ENCODE results near the gene ILRUN.
A peak's percentile ranks its signal among the peaks of the same experiment; 100 is the strongest.
"Not testable (repeated sequence)": the region's sequence is repeated elsewhere in the genome, so short reads cannot be mapped to it uniquely, and the experiment has no call there.

Gene ILRUN

DNA sequence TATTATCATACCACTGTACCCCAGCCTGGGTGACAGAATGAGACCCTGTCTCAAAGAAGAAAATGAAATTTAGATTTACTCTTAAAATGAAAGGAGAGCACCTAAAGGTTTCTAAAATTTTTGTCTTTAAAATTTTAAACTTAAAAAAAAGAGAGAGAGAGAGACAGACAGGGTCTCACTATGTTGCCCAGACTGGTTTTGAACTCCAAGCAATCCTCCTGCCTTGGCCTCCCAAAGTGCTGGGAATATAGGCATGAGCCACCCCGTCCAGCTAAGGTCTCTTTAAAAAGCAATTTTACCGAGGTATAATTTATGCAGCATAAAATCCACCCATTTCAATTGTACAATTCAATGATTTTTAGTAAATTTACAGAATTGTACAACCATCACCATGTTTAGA is 33.2 kb downstream of the ILRUN start:
- no peak for DNase-seq

GRCh38 chr6:34661357-34661756 is 35.2 kb downstream of the ILRUN start:
- no peak for DNase-seq

- DNase-seq: peak; percentile 7
Measured at GRCh38 chr6:34658605-34659265, 37.8 kb downstream of the ILRUN start.

GRCh38 chr6:34657979-34658480 is 38.5 kb downstream of the ILRUN start:
- not testable (repeated sequence) for DNase-seq

DNA sequence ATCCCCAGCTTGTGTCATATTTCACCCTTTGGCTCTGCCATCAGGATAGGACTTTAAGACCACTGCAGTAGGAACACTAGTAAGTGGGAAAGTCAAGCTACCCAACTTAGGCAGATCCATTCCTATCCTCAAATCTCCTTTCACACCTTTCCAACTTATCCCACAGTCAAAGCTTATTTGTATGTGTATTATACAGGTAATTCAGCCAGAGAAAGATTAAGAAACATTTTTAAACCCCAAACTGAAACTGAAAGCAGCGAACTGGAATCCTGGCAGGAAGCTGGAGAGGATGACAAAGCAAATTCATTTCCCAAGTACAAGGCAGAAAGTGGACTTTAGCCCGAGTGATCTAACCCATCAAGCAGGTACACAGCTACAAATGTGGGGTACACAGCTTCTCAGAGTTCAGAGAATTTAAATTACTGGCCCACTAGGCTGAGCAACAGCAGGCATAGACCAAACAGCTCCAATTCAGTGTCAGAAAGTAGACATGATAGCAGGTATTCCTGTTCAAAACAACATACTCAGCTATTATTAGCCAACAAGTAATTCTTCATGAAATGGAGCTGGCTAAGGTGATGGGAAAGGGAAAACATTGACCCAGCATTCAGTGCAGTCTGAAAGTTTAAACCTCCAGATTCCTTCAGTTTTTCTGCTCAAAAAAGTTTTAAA is 39.1 kb downstream of the ILRUN start:
- DNase-seq: peak; percentile 76

- peak; percentile 81 for DNase-seq
Measured at GRCh38 chr6:34657037-34657306, 39.6 kb downstream of the ILRUN start.

DNA sequence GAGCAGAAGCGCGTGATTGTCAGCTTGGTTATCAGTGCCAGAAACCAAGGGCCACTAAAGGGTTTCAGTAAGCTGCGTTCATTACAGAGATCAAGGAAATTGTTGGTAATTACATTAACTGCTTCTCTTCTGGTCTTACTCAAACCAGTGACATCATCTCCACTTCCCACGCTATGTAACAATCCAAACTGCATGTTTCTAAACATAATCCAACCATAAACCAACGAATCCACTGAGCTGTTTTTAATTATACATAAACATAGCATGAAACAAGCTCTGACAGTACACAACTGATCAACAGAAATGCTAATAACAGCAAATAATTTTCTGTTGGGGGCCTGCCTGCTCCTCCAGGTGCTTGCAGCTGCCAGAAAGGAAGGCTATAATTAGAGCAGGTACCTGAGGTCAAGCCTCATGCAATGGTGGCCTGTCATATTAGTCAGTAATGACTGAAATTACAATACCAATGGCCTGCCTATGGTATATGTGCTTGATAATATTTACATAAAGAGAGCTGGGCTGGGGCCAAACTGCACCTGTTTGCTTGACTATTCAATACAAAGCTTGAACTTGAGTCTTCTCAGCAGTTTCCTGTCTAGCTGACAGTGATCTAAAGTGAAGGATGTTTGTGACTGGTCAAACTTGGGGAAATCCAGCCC is 40.1 kb downstream of the ILRUN start:
- DNase-seq: peak; percentile 100

DNA sequence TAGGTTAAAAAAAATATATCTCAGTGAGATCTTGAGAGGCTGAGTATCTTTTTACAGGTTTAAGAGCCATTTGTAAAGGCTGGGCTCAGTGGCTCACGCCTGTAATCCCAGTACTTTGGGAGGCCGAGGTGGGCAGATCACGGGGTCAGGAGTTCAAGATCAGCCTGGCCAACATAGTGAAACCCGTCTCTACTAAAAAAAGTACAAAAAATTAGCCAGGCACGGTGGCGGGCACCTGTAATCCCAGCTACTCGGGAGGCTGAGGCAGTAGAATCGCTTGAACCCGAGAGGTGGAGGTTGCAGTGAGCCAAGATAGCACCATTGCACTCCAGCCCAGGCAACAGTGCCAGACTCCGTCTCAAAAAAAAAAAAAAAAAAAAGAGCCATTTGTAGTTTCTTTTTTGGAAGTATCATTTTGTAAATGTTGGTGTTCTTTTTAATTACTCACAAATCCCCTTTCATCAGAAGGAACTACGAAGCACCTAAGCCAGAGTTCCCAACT is 40.6 kb downstream of the ILRUN start:
- not testable (repeated sequence) for DNase-seq

DNA sequence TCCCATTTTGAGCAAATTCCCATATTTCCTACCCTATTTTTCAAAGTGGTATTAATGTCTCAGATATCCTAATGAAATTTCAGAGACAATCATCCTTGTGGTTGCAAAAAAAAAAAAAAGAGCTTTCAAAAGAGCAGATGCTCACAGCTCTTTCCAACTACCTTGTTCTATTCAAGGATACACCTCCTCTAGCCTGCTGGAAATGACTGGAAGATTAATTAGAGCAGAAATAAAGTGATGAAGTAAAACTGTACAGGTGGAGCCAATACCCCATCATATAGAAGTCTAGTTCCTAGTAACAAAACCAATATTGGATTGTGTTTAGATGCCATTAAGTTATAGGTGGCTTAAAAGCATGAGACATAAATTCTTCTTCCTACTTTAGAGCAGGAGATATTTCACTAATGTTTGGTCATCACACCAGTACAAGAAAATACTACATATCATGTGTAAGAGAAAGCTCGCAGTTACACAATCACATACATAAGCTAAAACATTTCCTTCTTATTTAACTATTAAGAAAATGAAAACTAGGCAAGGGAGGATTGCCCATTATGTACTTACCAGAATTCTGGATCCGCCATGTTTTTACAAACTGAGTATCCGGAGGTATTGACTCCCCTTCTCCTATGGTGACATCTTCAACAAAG is 42.4 kb downstream of the ILRUN start:
- DNase-seq: peak; percentile 44

GRCh38 chr6:34652263-34652662 is 44.3 kb downstream of the ILRUN start:
- no peak for DNase-seq

GRCh38 chr6:34650823-34651222 is 45.7 kb downstream of the ILRUN start:
- DNase-seq: no peak

DNA sequence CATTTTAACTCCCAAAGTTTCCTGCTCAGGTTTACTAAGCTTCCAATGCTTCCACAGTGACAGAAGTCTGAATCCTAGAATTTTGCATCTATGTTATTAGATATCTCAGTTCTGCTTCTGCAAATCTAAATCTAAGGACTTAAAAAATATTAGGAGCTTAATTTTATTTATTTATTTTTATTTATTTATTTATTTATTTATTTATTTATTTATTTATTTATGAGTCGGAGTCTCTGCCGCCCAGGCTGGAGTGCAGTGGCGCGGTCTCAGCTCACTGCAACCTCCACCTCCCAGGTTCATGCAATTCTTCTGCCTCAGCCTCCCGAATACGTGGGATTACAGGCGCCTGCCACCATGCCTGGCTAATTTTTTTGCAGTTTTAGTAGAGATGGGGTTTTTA is 46.3 kb downstream of the ILRUN start:
- DNase-seq: not testable (repeated sequence)

DNA sequence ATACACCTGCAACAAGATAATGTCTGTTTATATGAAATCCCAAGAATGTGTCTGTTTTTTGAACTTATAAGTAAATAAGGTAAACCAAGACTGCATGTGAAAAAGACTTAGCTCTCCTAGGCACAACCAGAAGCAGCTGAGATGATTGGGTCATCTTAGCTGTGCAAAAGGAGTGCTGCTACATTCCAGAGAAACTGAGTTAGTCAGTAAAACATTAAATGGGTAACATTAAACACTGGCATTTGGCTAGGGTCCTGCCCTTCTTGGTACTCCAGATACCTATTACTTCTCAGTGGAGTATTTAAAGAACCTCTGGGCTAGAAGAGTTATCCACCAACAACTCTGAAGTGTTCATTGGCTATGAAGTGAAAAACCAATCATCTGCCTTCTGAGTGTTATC is 47.8 kb downstream of the ILRUN start:
- no peak for DNase-seq
